ENCODE data around the gene TIPRL.

TIPRL gene

DNA sequence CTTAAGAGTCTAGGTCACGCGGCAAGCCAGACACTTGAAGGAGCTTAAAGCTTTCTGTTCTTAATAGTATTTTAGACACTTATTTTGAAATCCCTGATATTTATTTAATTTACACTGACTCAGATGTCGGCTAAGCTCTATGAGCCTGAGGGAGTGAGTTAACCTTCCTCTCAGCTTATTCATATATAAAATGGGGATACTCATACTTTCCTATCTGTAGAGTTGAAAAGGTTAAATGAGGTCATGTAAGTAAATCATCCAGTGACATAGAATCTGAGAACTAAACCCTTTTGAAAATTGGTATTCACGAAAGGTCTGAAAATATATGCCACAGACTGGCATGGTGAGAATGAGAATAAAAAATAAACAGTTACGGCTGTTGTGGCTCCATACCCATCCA is 40.6 kb upstream of the TIPRL start:
- TF ChIP-seq, protein P1, sequence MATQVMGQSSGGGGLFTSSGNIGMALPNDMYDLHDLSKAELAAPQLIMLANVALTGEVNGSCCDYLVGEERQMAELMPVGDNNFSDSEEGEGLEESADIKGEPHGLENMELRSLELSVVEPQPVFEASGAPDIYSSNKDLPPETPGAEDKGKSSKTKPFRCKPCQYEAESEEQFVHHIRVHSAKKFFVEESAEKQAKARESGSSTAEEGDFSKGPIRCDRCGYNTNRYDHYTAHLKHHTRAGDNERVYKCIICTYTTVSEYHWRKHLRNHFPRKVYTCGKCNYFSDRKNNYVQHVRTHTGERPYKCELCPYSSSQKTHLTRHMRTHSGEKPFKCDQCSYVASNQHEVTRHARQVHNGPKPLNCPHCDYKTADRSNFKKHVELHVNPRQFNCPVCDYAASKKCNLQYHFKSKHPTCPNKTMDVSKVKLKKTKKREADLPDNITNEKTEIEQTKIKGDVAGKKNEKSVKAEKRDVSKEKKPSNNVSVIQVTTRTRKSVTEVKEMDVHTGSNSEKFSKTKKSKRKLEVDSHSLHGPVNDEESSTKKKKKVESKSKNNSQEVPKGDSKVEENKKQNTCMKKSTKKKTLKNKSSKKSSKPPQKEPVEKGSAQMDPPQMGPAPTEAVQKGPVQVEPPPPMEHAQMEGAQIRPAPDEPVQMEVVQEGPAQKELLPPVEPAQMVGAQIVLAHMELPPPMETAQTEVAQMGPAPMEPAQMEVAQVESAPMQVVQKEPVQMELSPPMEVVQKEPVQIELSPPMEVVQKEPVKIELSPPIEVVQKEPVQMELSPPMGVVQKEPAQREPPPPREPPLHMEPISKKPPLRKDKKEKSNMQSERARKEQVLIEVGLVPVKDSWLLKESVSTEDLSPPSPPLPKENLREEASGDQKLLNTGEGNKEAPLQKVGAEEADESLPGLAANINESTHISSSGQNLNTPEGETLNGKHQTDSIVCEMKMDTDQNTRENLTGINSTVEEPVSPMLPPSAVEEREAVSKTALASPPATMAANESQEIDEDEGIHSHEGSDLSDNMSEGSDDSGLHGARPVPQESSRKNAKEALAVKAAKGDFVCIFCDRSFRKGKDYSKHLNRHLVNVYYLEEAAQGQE (IDR thresholded peaks at IDR 0.05; ENCODE audit: insufficient read depth in 1 of 2, low read depth in 2 of 2, low read length in 2 of 2), result no peak
- TF ChIP-seq FOXP2 (optimal IDR thresholded peaks at IDR 0.05; ENCODE audit: borderline replicate concordance, extremely low read depth, extremely low read length, insufficient read depth), result no peak
- no peak for TF ChIP-seq POLR2AphosphoS5 (IDR thresholded peaks at IDR 0.05; ENCODE audit: low read depth, low read length)
- no peak for TF ChIP-seq SIN3A (IDR thresholded peaks at IDR 0.05; ENCODE audit: borderline replicate concordance, insufficient read depth, low read length)
- no peak for TF ChIP-seq TAF1 (IDR thresholded peaks at IDR 0.05; ENCODE audit: borderline replicate concordance, insufficient read depth, low read length)

DNA sequence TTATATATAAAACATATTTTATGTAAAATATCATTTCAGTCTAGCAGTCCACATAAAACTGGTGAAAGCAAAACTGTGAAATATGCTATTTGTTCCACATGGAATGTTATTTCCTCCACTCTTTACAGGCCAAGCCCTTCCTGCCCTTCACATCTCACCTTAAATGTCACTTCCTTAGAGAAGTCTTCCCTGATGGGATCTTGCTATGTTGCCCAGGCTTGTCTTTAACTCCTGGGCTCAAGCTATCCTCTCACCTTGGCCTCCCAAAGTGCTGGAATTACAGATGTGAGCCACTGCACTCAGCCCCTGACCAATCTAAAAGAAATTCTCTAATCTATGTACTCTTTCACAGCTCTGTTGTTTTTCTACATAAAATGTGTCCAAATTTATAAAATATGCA is 39.7 kb upstream of the TIPRL start:
- TF ChIP-seq SIN3A (IDR thresholded peaks at IDR 0.05; ENCODE audit: borderline replicate concordance, insufficient read depth, low read length), result no peak
- no peak for TF ChIP-seq TAF1 (IDR thresholded peaks at IDR 0.05; ENCODE audit: borderline replicate concordance, insufficient read depth, low read length)
- TF ChIP-seq POLR2AphosphoS5 (IDR thresholded peaks at IDR 0.05; ENCODE audit: low read depth, low read length), result no peak
- no peak for TF ChIP-seq FOXP2 (optimal IDR thresholded peaks at IDR 0.05; ENCODE audit: borderline replicate concordance, extremely low read depth, extremely low read length, insufficient read depth)
- TF ChIP-seq, protein P1 (IDR thresholded peaks at IDR 0.05; ENCODE audit: insufficient read depth in 1 of 2, low read depth in 2 of 2, low read length in 2 of 2), result no peak

DNA sequence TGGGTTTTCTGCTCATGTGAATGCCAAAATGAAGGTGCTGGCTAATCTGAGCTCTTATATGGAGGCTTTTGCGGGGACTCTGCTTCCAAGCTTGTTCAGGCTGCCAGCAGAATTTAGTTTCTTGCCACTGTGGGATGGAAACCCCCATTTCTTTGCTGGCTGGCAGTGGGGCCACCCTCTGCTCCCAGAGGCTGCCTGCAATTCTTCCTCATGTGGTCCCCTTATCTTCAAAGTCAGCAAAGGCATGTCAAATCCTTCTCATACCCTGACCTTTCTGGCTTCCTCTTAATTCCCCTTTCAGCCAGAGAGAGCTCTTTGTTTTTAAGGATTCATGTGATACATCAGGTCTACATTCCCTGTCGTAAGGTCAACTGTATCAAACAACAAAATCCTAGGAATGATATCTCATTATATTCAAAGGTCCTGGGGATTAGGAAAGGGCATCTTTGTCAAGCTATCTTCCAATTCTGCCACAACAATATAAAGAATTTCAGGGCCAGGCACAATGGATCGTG is 36.8 kb upstream of the TIPRL start:
- no peak for TF ChIP-seq TAF1 (IDR thresholded peaks at IDR 0.05; ENCODE audit: borderline replicate concordance, insufficient read depth, low read length)
- TF ChIP-seq POLR2AphosphoS5 (IDR thresholded peaks at IDR 0.05; ENCODE audit: low read depth, low read length), result no peak
- TF ChIP-seq FOXP2 (optimal IDR thresholded peaks at IDR 0.05; ENCODE audit: borderline replicate concordance, extremely low read depth, extremely low read length, insufficient read depth), result no peak

DNA sequence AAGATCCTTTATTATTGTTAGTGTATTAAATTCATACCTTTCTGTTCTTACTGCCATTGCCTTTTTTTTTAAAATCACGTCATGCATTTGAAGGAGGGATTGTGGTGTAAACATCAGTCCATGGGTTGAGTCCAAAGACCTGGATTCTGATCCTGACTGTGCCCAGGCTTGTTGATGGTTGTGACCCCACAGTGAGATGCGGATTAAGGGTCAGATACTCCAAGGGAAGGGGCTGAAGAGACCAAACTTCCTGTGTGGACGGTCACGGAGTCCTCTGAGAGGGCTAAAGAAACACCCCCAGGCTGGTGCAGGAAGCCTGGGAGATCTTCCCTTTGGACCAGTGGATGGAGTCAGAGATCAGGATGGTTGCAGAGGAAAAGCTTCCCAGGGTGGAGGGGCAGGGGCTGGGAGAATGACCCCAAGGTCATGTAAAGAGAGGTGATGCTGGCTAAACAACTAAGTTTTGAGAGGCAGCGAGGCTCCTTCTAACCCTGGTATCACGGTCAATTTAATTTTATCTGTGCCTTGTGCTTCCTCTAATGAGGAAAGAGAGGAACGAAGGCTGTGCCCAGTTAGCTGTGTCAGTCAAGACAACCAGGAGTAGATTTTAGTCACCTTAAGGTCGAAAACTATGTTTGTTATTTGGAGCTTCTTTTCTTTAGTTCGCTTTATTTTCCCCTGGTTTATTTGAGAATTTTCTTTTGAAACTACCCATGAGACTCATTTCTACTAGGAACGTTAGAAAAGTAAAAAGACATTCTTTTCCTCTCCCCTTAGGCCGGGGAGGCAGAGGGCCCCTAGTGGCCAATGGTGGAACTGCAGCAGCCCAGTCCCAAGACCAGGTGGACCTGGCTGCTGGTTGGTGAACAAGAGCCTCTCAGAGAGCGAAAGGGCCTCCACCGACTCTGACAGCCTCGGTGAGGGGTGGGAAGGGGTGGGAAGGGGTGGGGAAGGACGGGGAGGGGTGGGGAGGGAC is 33.3 kb upstream of the TIPRL start:
- TF ChIP-seq TAF1 (IDR thresholded peaks at IDR 0.05; ENCODE audit: borderline replicate concordance, insufficient read depth, low read length), result no peak
- TF ChIP-seq POLR2AphosphoS5 (IDR thresholded peaks at IDR 0.05; ENCODE audit: low read depth, low read length), result no peak
- TF ChIP-seq SIN3A (IDR thresholded peaks at IDR 0.05; ENCODE audit: borderline replicate concordance, insufficient read depth, low read length), result no peak
- no peak for TF ChIP-seq FOXP2 (optimal IDR thresholded peaks at IDR 0.05; ENCODE audit: borderline replicate concordance, extremely low read depth, extremely low read length, insufficient read depth)
- TF ChIP-seq, protein P1 (IDR thresholded peaks at IDR 0.05; ENCODE audit: insufficient read depth in 1 of 2, low read depth in 2 of 2, low read length in 2 of 2), result no peak

DNA sequence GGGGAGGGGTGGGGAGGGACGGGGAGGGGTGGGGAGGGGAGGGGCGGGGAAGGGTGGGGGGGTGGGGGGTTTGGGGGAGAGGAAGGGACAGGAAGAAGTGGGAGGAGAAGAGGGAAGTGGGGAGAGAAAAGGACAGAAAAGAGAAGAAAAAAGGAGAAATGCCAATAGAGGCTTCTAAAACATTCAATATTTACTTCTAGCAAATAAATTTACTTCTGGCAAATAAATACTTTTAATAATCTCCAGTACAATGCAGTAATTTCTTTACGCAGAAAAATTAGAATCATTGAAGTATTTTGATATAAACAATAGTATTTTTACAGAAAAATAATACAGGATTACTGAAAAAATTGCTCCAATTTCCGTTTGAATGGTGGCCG is 32.6 kb upstream of the TIPRL start:
- TF ChIP-seq FOXP2 (optimal IDR thresholded peaks at IDR 0.05; ENCODE audit: borderline replicate concordance, extremely low read depth, extremely low read length, insufficient read depth) (no peak), SIN3A (IDR thresholded peaks at IDR 0.05; ENCODE audit: borderline replicate concordance, insufficient read depth, low read length) (no peak), POLR2AphosphoS5 (IDR thresholded peaks at IDR 0.05; ENCODE audit: low read depth, low read length) (no peak), TAF1 (IDR thresholded peaks at IDR 0.05; ENCODE audit: borderline replicate concordance, insufficient read depth, low read length) (no peak)
- TF ChIP-seq, protein P1 (IDR thresholded peaks at IDR 0.05; ENCODE audit: insufficient read depth in 1 of 2, low read depth in 2 of 2, low read length in 2 of 2), result no peak
